ENCODE measurements around the gene KLHDC8B. TPM values are rescaled to one million over a fixed set of nuclear protein-coding genes. Genes with fewer than 3 reads are reported as not detected.

The KLHDC8B gene
- total RNA-seq, 2 donors from 2014 or later = 51.2 to 80.9 TPM

DNA sequence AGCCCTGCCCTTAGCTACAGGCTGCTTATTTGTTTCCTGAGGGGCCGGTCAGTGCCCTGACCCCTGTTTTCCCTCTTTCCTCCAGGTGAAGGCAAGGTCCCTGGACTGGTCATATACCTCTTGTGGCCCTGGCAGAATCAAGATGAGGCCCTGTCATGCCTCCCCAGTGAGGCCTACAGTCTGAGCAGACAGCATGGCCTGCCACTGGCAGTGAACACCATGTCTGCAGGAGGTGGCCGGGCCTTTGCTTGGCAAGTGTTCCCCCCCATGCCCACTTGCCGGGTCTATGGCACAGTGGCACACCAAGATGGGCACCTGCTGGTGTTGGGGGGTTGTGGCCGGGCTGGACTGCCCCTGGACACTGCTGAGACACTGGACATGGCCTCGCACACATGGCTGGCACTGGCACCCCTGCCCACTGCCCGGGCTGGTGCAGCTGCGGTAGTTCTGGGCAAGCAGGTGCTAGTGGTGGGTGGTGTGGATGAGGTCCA lies 1.2 kb downstream of the KLHDC8B start:
- Histone ChIP-seq H3K4me1 (peaks cover 0 to 69% of the 10 kb centered on the region in 2 donors), H3K9me3 (no peaks in the 10 kb centered on the region), H3K27ac (peak overlapping the region; percentile 87 to 93), H3K4me3 (peak overlapping the region; percentile 73 to 78), H3K36me3 (peaks cover 24% of the 10 kb centered on the region), H3K27me3 (no peaks in the 10 kb centered on the region)
- TF ChIP-seq, protein P1, sequence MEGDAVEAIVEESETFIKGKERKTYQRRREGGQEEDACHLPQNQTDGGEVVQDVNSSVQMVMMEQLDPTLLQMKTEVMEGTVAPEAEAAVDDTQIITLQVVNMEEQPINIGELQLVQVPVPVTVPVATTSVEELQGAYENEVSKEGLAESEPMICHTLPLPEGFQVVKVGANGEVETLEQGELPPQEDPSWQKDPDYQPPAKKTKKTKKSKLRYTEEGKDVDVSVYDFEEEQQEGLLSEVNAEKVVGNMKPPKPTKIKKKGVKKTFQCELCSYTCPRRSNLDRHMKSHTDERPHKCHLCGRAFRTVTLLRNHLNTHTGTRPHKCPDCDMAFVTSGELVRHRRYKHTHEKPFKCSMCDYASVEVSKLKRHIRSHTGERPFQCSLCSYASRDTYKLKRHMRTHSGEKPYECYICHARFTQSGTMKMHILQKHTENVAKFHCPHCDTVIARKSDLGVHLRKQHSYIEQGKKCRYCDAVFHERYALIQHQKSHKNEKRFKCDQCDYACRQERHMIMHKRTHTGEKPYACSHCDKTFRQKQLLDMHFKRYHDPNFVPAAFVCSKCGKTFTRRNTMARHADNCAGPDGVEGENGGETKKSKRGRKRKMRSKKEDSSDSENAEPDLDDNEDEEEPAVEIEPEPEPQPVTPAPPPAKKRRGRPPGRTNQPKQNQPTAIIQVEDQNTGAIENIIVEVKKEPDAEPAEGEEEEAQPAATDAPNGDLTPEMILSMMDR (IDR thresholded peaks at IDR 0.05) = no peak
- DNase-seq (ENCODE audit: low spot score) = no peak

DNA sequence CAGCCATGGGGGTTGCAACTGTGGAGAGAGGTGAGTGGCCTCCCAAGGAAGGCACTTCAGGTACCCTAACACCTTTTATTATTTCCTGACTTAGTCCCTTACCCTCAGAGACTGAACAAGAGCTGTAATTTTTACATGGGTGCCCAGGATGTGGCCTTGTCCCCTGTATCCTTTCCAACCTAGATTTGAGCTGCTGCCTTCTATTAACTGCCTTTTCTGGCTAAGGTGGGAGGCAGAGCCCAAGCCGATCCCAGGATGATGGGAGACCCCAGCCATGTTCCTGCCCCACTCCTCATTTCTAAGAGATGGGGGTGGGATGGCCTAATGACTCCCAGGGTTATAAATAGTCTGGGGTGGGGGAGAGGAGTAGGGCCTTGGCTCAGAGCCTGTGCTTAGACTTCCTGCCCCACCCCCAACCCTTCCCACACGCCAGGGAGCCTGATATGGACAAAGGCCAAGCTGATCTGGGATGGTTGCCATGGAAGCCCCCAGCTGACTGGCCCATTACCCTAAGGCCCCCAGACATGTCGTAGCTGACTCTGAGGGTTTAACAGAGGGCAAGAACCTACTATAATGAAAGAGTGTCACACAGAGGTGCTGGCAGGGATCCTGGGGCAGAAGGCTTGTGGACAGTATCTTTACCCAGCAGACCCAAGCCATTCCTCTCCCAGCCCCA lies 1.9 kb downstream of the KLHDC8B start:
- peak overlapping the region; percentile 73 to 78 for H3K4me3 ChIP-seq
- TF ChIP-seq, protein P1 (IDR thresholded peaks at IDR 0.05) = no peak
- no peaks in the 10 kb centered on the region for H3K9me3 ChIP-seq
- H3K36me3 ChIP-seq = peaks cover 24% of the 10 kb centered on the region
- peak overlapping the region; percentile 87 to 93 for H3K27ac ChIP-seq
- peak; percentile 67 for DNase-seq (ENCODE audit: low spot score)
- no peaks in the 10 kb centered on the region for H3K27me3 ChIP-seq
- peaks cover 0 to 75% of the 10 kb centered on the region in 2 donors for H3K4me1 ChIP-seq

DNA sequence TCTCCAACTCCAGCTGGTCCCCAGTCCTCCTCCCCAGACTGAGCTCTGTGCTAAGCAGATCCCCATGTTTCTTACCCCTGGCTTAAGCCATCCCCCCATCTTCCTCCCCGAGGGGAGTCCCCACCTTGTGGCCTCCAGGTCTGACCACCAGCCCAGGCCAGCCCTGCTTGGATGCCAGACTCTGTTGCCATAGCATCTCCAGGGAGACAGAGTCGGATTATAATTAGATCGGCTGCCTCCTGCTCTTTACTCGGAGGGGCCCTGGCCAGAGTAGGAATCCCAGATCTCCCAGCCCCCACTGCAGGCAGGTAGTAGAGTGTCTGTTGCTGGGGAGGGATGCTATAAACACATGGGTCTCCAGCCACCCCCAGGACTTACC lies 2.4 kb downstream of the KLHDC8B start:
- Histone ChIP-seq H3K27ac (peak overlapping the region; percentile 87 to 93), H3K4me3 (peak overlapping the region in 1 of 2 donors; percentile 78), H3K9me3 (no peaks in the 10 kb centered on the region), H3K36me3 (peaks cover 24% of the 10 kb centered on the region), H3K4me1 (peaks cover 0 to 81% of the 10 kb centered on the region in 2 donors), H3K27me3 (no peaks in the 10 kb centered on the region)
- no peak for DNase-seq (ENCODE audit: low spot score)
- TF ChIP-seq, protein P1 (IDR thresholded peaks at IDR 0.05) = no peak

DNA sequence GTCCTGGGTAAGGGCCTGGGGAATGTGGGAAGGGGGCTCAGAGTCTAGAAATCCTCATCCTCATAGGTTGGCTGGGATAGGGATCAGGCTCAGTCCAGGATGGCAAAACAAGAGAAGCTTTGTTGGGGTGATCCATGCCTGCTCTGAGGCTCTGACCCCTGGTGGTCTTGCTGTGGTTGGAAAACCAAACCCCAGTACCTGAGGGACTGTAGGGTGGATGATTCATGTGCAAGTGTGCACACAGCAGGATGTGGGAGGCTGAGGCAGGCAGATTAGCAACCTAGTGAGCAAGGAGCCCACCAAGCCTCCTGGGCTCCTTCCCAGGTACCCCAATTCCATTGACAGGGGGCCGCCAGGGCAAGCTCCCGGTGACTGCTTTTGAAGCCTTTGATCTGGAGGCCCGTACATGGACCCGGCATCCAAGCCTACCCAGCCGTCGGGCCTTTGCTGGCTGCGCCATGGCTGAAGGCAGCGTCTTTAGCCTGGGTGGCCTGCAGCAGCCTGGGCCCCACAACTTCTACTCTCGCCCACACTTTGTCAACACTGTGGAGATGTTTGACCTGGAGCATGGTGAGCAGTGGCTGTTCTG lies 3.1 kb downstream of the KLHDC8B start:
- Histone ChIP-seq H3K9me3 (no peaks in the 10 kb centered on the region), H3K27ac (peak overlapping the region; percentile 87 to 93), H3K4me3 (peak overlapping the region in 1 of 2 donors; percentile 78), H3K27me3 (no peaks in the 10 kb centered on the region), H3K4me1 (peaks cover 0 to 84% of the 10 kb centered on the region in 2 donors), H3K36me3 (peaks cover 24% of the 10 kb centered on the region)
- no peak for DNase-seq (ENCODE audit: low spot score)
- TF ChIP-seq, protein P1 (IDR thresholded peaks at IDR 0.05) = no peak

DNA sequence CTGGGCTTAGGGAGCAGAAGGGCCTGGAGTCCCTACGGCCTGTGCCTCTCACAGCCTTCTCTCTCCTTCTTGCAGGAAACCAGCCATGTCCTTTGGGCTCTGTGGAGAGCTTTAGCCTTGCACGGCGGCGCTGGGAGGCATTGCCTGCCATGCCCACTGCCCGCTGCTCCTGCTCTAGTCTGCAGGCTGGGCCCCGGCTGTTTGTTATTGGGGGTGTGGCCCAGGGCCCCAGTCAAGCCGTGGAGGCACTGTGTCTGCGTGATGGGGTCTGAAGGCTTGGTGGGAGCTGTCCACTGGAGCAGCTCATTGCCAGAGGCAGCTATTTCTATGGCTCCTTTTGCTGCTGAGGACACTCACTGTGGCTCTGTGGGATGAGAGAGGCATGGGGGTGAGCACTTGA lies 4.1 kb downstream of the KLHDC8B start:
- Histone ChIP-seq H3K9me3 (no peaks in the 10 kb centered on the region), H3K27me3 (no peaks in the 10 kb centered on the region), H3K4me1 (peaks cover 0 to 81% of the 10 kb centered on the region in 2 donors), H3K4me3 (no peak overlapping the region), H3K27ac (no peak overlapping the region), H3K36me3 (peaks cover 24% of the 10 kb centered on the region)
- TF ChIP-seq, protein P1 (IDR thresholded peaks at IDR 0.05) = no peak
- no peak for DNase-seq (ENCODE audit: low spot score)

Data from right atrium auricular region (tissue), 2 donors.